C4-2B (cell line): ENCODE measurements around the gene SCN8A.

Source experiments
- H3K27ac ChIP-seq: fragments of 450-650 bp; 2 replicates; pipeline ENCODE4 v1.5.1; 2017
- ZFX ChIP-seq: fragments of 450-650 bp; IDR thresholded peaks from 2 replicates; pipeline ENCODE4 v1.6.1; 2017
- TF ChIP-seq, protein P1 (sequence below): fragments of 450-650 bp; conservative IDR thresholded peaks from 2 replicates; pipeline ENCODE4 v1.5.1; 2017; ENCODE audit warnings: mild to moderate bottlenecking

SCN8A gene

GRCh38 chr12:51840966-51841365 is 249.9 kb downstream of the SCN8A start:
- TF ChIP-seq, protein P1, sequence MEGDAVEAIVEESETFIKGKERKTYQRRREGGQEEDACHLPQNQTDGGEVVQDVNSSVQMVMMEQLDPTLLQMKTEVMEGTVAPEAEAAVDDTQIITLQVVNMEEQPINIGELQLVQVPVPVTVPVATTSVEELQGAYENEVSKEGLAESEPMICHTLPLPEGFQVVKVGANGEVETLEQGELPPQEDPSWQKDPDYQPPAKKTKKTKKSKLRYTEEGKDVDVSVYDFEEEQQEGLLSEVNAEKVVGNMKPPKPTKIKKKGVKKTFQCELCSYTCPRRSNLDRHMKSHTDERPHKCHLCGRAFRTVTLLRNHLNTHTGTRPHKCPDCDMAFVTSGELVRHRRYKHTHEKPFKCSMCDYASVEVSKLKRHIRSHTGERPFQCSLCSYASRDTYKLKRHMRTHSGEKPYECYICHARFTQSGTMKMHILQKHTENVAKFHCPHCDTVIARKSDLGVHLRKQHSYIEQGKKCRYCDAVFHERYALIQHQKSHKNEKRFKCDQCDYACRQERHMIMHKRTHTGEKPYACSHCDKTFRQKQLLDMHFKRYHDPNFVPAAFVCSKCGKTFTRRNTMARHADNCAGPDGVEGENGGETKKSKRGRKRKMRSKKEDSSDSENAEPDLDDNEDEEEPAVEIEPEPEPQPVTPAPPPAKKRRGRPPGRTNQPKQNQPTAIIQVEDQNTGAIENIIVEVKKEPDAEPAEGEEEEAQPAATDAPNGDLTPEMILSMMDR, result no peak
- no peak for TF ChIP-seq ZFX
- no peak overlapping the region for H3K27ac ChIP-seq

DNA sequence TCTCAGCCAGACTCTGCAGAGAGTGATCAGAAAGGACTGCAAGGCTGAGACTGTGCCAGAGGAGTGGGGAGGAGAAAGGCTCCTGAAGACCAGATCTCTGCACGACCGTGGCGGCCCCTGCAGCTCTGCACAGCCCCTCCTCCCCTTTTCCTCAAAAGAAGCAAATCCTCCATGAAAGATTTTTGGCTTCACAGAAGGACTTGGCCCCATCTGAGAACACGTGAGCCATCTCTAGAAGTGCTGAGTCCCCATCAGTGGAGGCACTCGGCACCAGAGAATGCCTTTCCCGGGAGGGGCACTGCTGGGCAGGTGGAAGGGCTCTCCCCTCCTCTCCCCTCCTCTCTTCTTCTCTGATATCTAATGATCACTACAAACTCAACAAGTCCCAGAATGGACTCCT is 250.7 kb downstream of the SCN8A start:
- H3K27ac ChIP-seq, result no peak overlapping the region
- TF ChIP-seq, protein P1, result no peak
- TF ChIP-seq ZFX, result no peak

- TF ChIP-seq, protein P1, result no peak
- no peak for TF ChIP-seq ZFX
- H3K27ac ChIP-seq, result no peak overlapping the region
Observed at GRCh38 chr12:51844854-51845253, 253.8 kb downstream of the SCN8A start.

DNA sequence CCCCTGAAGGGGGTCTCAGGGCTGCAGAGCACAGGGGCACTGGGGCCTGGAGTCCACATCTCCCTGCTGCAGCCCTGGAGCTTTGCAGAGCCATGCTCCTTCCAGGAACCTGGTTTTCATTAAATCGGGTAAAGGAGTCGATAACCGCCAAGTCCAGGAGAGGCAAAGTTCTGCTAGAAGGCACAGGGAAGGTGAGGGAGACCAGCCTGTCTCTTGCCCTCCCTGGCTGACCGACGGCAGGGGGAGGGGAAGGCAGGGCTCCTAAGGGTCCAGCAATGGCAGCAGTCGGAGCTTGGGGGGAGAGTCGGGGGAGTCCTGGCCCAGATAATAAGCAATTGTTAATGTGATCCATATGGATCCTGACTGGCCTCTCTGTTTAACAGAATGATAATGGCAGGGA is 254.4 kb downstream of the SCN8A start:
- no peak overlapping the region for H3K27ac ChIP-seq
- TF ChIP-seq, protein P1, result no peak
- TF ChIP-seq ZFX, result no peak

GRCh38 chr12:51846271-51846691 is 255.2 kb downstream of the SCN8A start:
- no peak for TF ChIP-seq ZFX
- TF ChIP-seq, protein P1, result no peak
- no peak overlapping the region for H3K27ac ChIP-seq

DNA sequence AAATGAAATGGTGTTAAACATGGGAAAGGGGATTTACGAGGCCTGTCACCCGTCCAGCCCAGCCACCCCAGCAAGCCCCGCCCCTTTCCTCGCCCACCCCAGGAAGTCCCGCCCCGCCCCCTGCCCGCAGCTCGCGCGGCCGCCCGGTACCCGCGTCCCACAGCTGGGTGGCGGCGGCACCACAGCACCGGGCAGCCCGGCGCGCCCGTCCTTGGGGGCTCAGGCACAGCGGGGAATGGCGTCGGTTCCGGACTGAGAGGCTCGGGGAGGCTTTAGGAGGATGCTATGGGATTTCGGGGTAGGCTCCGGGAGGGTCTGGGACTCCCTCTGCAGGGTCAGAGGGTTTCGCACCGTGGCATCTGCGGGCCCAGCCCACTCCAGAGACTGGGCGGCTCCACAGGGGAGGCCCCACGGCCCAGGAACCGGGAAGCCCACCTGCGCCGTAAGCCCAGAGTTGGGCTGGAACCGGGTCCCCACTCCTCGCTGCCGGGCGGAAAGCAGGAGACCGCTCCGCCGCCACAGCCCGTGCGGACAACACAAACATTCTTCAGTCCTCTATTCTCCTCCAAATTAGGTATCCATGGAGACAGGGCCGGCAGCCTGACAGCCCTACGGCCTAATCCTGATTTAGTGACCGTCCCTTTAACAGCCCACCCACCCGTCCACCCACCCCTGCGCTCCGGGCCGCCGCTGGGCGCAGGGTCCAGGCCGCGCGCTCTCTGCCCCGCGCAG is 256.0 kb downstream of the SCN8A start:
- no peak overlapping the region for H3K27ac ChIP-seq

DNA sequence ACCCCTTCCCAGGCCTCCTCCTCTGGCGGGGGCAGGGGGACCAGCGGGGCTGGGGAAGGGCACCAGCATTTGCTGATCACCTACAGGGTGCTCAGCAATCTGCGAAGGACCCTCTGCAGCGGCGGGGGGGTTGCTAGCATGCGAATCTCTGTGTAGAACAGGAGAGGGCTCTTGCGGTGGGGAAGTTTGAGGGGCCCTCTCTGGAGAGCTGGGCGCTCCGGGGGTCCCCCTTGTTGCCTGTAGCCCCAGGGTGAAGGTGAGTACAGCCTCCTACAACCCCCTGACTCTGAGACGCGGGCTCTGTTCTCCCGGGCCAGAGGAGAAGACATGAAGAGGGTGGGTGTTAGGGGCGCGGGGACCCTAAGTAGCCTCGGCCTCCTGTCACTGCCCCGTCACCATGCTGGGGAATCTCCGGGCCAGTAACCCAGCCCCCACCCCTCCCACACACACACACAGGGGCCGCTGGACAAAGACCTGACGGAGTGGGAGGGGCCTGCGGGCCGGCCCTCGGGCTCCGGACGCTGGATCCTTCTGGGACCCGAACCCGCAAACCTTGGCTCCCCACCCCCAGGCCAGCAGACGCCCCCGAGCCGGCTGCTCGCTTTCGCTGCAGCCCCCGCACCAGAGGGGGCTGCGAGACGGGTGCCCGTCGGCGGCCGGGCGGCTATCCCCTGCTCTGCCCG is 256.8 kb downstream of the SCN8A start:
- H3K27ac ChIP-seq, result no peak overlapping the region
- no peak for TF ChIP-seq ZFX
- TF ChIP-seq, protein P1, result no peak

More for the DNA sequence above, 256.0 kb downstream of the SCN8A start:
- TF ChIP-seq, protein P1, result no peak
- TF ChIP-seq ZFX, result no peak
